Measurements from ENCODE around the gene AGBL1.
"Not testable (repeated sequence)": the region's sequence is repeated elsewhere in the genome, so short reads cannot be mapped to it uniquely, and the experiment has no call there.

Gene AGBL1

GRCh38 chr15:86399041-86399954, 319.6 kb downstream of the AGBL1 start:
- DNase-seq (ENCODE audit: low spot score) = no peak

GRCh38 chr15:86403221-86403620, 323.6 kb downstream of the AGBL1 start:
- DNase-seq (ENCODE audit: low spot score) = no peak

- DNase-seq (ENCODE audit: low spot score) = no peak
Observed at GRCh38 chr15:86403914-86404583, 324.4 kb downstream of the AGBL1 start.

- no peak for DNase-seq (ENCODE audit: low spot score)
Observed at GRCh38 chr15:86408261-86408660, 328.6 kb downstream of the AGBL1 start.

GRCh38 chr15:86411916-86412315, 332.2 kb downstream of the AGBL1 start:
- no peak for DNase-seq (ENCODE audit: low spot score)

- no peak for DNase-seq (ENCODE audit: low spot score)
Observed at GRCh38 chr15:86413191-86413590, 333.5 kb downstream of the AGBL1 start.

- no peak for DNase-seq (ENCODE audit: low spot score)
Observed at GRCh38 chr15:86425746-86426145, 346.1 kb downstream of the AGBL1 start.

GRCh38 chr15:86432861-86433260, 353.2 kb downstream of the AGBL1 start:
- DNase-seq (ENCODE audit: low spot score) = no peak

GRCh38 chr15:86433983-86434382, 354.3 kb downstream of the AGBL1 start:
- no peak for DNase-seq (ENCODE audit: low spot score)

GRCh38 chr15:86439614-86440013, 359.9 kb downstream of the AGBL1 start:
- no peak for DNase-seq (ENCODE audit: low spot score)

- no peak for DNase-seq (ENCODE audit: low spot score)
Observed at GRCh38 chr15:86444527-86444926, 364.9 kb downstream of the AGBL1 start.

- no peak for DNase-seq (ENCODE audit: low spot score)
Observed at GRCh38 chr15:86445579-86446252, 366.0 kb downstream of the AGBL1 start.

GRCh38 chr15:86446253-86446640, 366.6 kb downstream of the AGBL1 start:
- DNase-seq (ENCODE audit: low spot score) = no peak

GRCh38 chr15:86465470-86466039, 385.9 kb downstream of the AGBL1 start:
- not testable (repeated sequence) for DNase-seq (ENCODE audit: low spot score)

GRCh38 chr15:86481720-86482119, 402.0 kb downstream of the AGBL1 start:
- DNase-seq (ENCODE audit: low spot score) = no peak

- DNase-seq (ENCODE audit: low spot score) = no peak
Observed at GRCh38 chr15:86483936-86484335, 404.3 kb downstream of the AGBL1 start.

- DNase-seq (ENCODE audit: low spot score) = no peak
Observed at GRCh38 chr15:86488046-86488445, 408.4 kb downstream of the AGBL1 start.

GRCh38 chr15:86489981-86490380, 410.3 kb downstream of the AGBL1 start:
- no peak for DNase-seq (ENCODE audit: low spot score)

GRCh38 chr15:86491118-86491517, 411.4 kb downstream of the AGBL1 start:
- DNase-seq (ENCODE audit: low spot score) = no peak

GRCh38 chr15:86493884-86494283, 414.2 kb downstream of the AGBL1 start:
- DNase-seq (ENCODE audit: low spot score) = no peak

GRCh38 chr15:86494475-86494874, 414.8 kb downstream of the AGBL1 start:
- DNase-seq (ENCODE audit: low spot score) = no peak

- no peak for DNase-seq (ENCODE audit: low spot score)
Observed at GRCh38 chr15:86502301-86502700, 422.6 kb downstream of the AGBL1 start.
